GM21360 (cell line): ENCODE measurements around the gene SLC9A3.

Experiments used
- ATAC-seq: cut with Tn5 transposase; IDR thresholded peaks from one replicate; pipeline ENCODE4 v1.9.1; 2021; ENCODE audit warnings: mild to moderate bottlenecking, moderate library complexity; ENCODE audit not compliant: unreplicated experiment

The SLC9A3 gene

GRCh38 chr5:527646-528628 is 3.7 kb upstream of the SLC9A3 start:
- no peak for ATAC-seq

DNA sequence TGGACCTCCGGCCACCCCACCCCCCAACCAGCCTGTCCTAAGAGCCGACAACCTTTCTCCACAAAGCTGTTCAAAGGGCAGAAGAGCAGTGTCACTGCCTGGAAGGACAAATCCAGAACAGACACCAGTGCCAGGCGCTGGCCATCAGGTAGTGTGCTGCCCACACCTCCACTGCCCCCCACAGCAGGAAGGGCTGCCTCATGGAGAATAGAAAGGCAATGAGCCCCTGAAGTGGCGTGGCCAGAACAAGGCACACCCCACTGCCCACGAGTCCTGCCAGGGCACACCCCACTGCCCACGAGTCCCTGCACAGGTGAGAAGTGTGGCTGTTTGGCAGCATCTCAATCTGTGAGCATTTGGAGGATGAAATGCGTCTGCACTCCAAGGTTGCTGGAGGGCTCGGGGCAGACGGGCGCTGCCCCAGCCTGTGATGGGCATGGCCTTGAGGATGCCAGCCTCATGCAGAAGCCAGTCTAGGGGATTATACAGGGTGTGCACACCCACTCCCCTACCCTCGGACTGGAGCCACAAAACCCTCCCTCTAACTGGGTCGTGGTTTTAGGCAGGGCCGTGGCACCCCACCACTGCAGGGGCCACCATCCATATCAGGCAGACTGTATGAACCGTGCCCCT is 2.3 kb upstream of the SLC9A3 start:
- ATAC-seq, result no peak

GRCh38 chr5:525916-526315 is 1.7 kb upstream of the SLC9A3 start:
- no peak for ATAC-seq

DNA sequence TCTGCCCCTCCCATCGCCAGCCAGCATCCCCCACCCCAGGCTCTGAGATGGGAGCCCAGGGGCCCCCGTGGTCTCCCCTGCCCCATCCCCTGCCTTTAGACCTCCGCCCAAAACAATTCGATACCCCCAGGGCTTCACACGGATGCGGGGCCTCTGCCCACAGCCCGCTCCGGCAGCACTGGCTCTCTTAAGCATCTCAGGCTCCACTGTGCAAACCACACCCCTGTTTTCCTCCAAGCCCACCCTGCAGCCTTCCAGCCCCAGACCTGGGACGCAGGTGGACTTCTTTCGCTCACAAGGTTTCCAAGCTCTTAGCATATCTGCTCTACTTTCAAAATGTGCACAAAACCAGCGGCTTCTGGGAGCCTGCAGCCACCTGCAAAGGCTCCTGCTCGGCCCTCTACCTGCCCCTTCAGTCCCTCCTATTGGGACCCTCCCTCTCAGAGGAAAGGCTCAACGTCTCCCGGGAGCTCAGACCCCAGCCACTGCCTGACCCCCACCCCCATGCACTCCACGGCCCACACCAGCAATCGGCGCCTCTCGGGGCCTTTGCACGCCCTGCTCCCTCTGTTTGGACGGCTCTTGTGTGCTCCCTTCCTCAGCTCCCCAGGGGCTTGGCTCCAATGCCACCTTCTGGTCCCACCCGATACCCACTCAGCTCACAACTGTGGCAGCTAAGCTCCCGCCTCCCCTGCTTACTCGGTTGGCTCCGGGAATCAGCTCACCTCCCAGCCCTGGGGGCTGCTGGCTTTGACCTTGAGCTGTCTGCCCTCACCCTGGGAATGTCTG is 918 bp upstream of the SLC9A3 start:
- no peak for ATAC-seq

- no peak for ATAC-seq
Observed at GRCh38 chr5:523441-524222, 617 bp downstream of the SLC9A3 start.

DNA sequence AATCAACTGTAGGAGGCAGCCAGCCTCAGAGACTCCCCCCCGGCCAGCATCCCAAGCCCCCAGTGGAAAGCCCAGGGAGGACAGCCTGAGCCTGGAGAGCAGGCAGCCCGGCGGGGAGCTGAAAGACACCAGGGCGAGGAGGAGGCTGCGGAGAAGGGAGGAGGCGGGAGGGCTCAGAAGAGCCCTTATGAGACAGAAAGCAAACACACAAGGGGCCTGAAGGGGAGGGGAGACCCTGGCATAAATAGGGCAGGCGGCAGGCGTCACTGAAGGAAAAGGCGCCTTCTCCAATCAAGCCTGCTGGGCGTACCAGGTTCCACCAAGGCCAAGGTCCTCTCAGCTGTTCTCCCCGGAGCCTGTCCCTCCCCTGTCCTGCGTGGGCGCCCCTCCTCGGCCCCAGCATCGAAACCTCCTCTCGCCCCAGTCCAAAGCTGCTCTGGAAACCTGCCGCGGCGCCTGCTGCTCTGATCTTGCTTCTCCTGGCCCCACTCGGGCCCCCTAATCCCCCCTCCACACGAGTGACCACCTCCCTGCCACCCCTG is 1.3 kb downstream of the SLC9A3 start:
- ATAC-seq, result no peak

- ATAC-seq, result no peak
Observed at GRCh38 chr5:522116-522515, 2.1 kb downstream of the SLC9A3 start.

DNA sequence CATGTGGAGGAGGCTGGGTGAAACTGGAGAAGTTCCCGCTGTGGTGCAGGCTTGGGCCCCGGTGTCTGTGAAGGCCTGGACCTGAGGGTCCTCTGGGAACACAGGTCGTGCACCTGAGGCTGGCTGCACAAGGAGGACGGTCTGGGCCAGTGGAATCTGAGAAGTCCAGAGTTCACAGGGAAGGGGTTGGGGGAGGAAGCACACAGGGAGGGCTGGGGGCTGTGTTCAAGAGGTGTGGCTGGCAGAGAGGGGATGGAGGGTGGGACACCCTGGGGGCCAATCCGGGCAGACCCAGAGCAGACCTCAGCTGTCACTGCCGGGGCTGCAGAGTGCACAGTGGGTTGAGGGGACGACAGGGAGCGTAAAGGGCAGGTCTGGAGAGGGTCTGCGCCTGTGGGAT is 2.6 kb downstream of the SLC9A3 start:
- ATAC-seq, result no peak

DNA sequence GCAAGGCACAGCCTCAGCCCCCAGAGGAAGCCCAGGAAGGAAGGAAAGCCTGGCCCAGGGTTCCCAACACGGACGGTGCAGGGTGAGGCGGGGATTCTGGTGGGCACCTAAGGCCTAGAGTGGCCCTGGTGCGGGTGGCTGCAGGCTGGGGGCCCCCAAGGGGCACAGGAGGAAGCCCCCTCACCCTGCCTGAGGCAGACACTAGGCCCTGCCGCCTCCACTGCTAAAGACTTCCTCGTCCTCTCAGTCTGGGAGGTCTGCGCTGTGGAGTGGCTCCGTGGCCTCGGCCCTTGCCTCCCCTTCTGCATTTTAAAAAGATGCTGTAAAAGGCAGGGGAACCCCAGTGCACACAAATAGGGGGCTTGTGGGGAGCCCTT is 3.4 kb downstream of the SLC9A3 start:
- ATAC-seq, result no peak

DNA sequence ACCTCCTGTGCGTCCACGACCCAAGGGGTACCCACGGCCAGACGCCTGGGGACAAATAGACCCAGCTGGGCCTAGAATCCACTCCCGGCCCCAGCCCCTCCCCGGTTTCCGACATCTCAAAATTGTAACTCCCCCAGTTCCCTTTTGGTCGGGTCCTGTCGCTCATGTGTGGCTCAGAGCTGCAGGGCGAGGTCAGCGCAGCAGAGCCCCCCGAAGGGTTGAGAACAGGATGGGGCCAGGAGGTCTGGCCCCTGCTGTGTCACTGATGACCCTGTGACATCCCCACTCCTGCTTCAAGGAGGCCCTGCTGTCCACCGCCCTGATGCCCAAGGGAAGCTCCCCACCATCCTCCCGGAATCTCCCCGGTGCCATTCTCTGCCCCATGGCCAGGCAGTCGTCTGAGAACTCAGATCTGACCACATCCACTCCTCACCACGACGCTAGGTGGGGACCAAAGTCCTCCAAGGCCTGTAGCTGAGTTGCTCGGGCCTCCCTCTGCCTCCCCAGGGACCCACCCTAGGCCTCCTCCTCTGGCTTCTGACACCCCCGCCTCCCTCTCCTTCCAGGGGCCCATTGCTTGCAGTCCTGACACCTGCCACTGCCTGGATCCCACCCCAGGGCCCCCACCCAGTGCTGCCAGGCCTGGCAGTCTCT is 3.9 kb downstream of the SLC9A3 start:
- no peak for ATAC-seq

- no peak for ATAC-seq
Observed at GRCh38 chr5:518721-519120, 5.5 kb downstream of the SLC9A3 start.

- ATAC-seq, result no peak
Observed at GRCh38 chr5:517535-518100, 6.6 kb downstream of the SLC9A3 start.

DNA sequence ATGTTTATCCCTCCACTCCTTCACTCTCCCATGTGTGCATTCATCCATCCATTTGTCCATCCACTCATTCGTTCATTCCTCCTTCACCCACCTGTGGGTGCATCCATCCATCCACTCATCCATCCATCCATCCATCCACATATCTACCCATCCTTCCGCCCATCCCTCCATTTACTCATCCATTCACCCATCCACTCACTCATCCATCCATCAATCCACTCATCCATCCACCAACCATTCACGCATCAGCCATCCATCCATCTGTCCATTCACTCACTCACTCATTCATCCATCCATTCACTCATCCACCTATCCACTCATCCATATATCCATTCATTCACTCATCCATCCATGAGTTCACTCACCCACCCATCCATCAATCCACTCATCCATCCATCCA is 7.3 kb downstream of the SLC9A3 start:
- no peak for ATAC-seq

DNA sequence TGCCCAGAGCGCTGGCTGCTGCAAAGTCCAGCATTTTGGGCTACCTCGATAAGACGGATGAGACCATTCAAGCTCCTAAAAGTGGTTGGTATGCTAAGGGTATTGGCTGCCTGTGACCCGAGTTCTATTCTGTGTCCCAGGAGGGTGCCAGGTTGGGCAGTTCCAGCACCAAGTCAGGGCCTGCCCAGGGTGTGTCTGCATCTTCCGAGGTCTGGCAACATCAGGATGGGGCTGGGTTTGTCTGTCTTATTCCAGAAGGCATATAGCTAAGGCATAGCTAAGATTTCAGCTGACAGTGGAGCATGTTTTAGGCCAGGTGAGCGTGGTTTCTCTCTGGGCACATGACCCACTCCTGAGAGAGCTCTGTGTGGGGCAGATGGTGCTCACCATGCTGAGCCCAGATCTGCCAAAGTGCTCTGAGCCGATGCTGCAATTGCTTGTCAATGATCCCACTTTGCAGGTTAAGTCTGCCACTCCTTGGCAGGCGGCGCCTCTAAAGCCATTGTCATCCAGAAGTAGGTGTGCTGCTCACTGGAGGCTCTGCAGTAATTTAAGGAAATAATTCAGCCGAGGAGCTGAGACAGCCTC is 7.8 kb downstream of the SLC9A3 start:
- ATAC-seq, result no peak

DNA sequence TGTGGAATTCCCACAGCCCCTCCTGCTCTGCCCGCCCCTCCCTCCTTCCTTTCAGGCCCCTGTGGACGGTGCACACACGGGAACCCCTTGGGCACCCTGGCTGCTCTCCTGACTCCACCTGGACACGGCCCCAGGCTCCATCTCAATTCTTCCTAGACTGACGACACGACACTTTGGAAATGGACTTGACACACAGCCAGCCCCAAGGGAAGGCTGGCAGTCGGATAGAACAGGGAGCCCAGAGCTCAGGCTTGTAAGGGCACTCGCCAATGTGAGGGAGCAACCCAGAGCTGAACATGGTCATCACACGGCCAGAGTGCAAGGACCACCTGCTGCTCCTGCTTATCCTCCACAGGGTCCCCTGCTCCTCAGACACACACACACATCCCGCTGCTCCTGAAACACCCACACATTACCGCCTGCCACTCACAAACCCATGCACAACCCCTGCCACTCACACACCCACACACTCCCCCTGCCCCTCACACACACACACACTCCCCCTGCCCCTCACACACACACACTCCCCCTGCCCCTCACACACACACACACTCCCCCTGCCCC is 8.9 kb downstream of the SLC9A3 start:
- no peak for ATAC-seq

DNA sequence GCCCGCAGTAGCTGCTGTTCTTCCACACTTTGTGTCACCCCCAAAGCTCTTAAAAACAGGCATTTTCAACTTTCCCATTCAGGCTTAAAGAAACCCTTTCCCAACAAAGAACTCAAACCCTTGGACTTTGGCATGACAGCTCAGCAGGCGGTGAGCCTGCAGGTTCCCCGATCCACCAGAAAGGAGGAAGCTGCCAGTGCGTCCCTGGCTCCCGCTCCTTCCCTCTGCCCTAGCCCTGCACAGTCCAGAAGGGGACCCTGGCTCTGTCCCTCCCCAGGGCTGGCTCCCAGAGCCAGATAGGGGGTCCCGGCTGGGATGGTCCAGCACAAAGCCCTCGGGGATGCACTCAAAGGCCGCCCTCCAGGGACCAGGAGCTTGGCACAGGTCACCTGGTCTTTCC is 9.6 kb downstream of the SLC9A3 start:
- ATAC-seq, result no peak

GRCh38 chr5:514101-514485 is 10.2 kb downstream of the SLC9A3 start:
- ATAC-seq, result no peak

- ATAC-seq, result no peak
Observed at GRCh38 chr5:513216-514100, 10.8 kb downstream of the SLC9A3 start.
